GM12878 (cell line): ENCODE measurements around the gene GTSE1. TPM values are rescaled to one million over a fixed set of nuclear protein-coding genes. Genes with fewer than 3 reads are reported as not detected.

ENCODE experiments used
- ATAC-seq: fragments of 200-7000 bp; cut with Tn5 transposase; 3 replicates; pipeline ENCODE4 v1.9.1; 2020; ENCODE audit warnings: mild to moderate bottlenecking, moderate library complexity
- BruUV-seq: library from RNA; stranded (reverse); fragments of 400-500 nt; replicated peaks from 2 replicates; lab custom pipeline; 2021; lab: Mats Ljungman, UMichigan
- CTCF ChIA-PET: fragments of 300-600 bp; sonication (Branson Sonifier 250); formaldehyde crosslinking; extraction: SDS; loops from one replicate; lab custom pipeline; 2021; ENCODE audit warnings: inconsistent platforms; lab: Yijun Ruan, JAX
- POLR2A ChIA-PET: fragments of 350-600 bp; formaldehyde crosslinking; extraction: SDS; loops from one replicate; lab custom pipeline; 2021; ENCODE audit warnings: inconsistent platforms; lab: Charles Lee
- RAD21 ChIA-PET: fragments of 300-600 bp; sonication (Branson Sonifier 250); formaldehyde crosslinking; loops from one replicate; lab custom pipeline; 2023; ENCODE audit warnings: antibody characterized with exemption; ENCODE audit not compliant: unreplicated experiment; lab: Charles Lee
- SMC1A ChIA-PET: fragments of 300-600 bp; sonication (Branson Sonifier 250); formaldehyde crosslinking; loops from one replicate; lab custom pipeline; 2023; ENCODE audit not compliant: unreplicated experiment, uncharacterized antibody; lab: Charles Lee
- DNase-seq: peaks from one replicate; pipeline ENCODE4 v3.0.0-alpha.2; 2011; ENCODE audit warnings: low read depth, low spot score
- FAIRE-seq: peaks from 3 replicates; lab custom pipeline; 2011; peaks lifted over from hg19 to GRCh38; lab: Jason Lieb, UNC
- H2AFZ ChIP-seq: 2 replicates; pipeline ENCODE4 v1.6.0; 2011; ENCODE audit warnings: low read depth, low read length, control low read depth; ENCODE audit not compliant: control insufficient read depth
- H3K27ac ChIP-seq: 2 replicates; pipeline ENCODE4 v1.5.1; 2011; ENCODE audit warnings: control low read depth; ENCODE audit not compliant: control insufficient read depth, insufficient read depth
- H3K27me3 ChIP-seq, 2 experiments: replicated peaks in 1 of 2; 2 replicates each; pipeline versions ENCODE4 v1.6.0 to v1.6.1; 2011; ENCODE audit warnings: low read length in 1 of 2; ENCODE audit not compliant: control insufficient read depth in 2 of 2, insufficient read depth in 2 of 2
- H3K36me3 ChIP-seq, 2 experiments: 2 replicates each; pipeline ENCODE4 v1.5.1; 2011; ENCODE audit warnings: low read length in 1 of 2; ENCODE audit not compliant: control insufficient read depth in 2 of 2, insufficient read depth in 2 of 2
- H3K4me1 ChIP-seq: 2 replicates; pipeline ENCODE4 v1.6.1; 2011; ENCODE audit warnings: mild to moderate bottlenecking, low read length, moderate library complexity, mixed read lengths; ENCODE audit not compliant: control insufficient read depth, insufficient read depth
- H3K4me2 ChIP-seq: 2 replicates; pipeline ENCODE4 v1.6.0; 2011; ENCODE audit warnings: control low read depth; ENCODE audit not compliant: control insufficient read depth, insufficient read depth
- H3K4me3 ChIP-seq: fragments of 200-600 bp; sonication (generic); 2 replicates; pipeline ENCODE4 v1.5.1; 2016
- H3K79me2 ChIP-seq: 2 replicates; pipeline ENCODE4 v1.6.0; 2011; ENCODE audit warnings: low read length; ENCODE audit not compliant: control insufficient read depth, insufficient read depth
- H3K9ac ChIP-seq: 2 replicates; pipeline ENCODE4 v1.8.0; 2011; ENCODE audit warnings: low read length, control low read depth, mixed read lengths; ENCODE audit not compliant: control insufficient read depth, insufficient read depth
- H3K9me3 ChIP-seq: replicated peaks from 3 replicates; pipeline ENCODE4 v1.5.1; 2011; ENCODE audit warnings: mild to moderate bottlenecking, low read length; ENCODE audit not compliant: control insufficient read depth, insufficient read depth
- H4K20me1 ChIP-seq: 2 replicates; pipeline ENCODE4 v1.6.0; 2011; ENCODE audit not compliant: control insufficient read depth, insufficient read depth
- CEBPZ ChIP-seq: fragments of 150-350 bp; IDR thresholded peaks from 2 replicates; pipeline ENCODE4 v1.6.1; 2016; ENCODE audit warnings: low read depth, low read length
- CREB1 ChIP-seq: IDR thresholded peaks from 2 replicates; pipeline ENCODE4 v1.6.1; 2012; ENCODE audit warnings: low read depth, mild to moderate bottlenecking, inconsistent platforms
- IRF3 ChIP-seq: fragments of 450-650 bp; IDR thresholded peaks from 2 replicates; pipeline ENCODE4 v1.6.1; 2014; ENCODE audit warnings: mild to moderate bottlenecking
- KLF5 ChIP-seq: fragments of 450-650 bp; IDR thresholded peaks from 2 replicates; pipeline ENCODE4 v1.6.1; 2014; ENCODE audit warnings: mild to moderate bottlenecking; ENCODE audit not compliant: partially characterized antibody
- PAX5 ChIP-seq: IDR thresholded peaks from 2 replicates; pipeline ENCODE4 v1.6.1; 2011; ENCODE audit warnings: low read depth, low read length, borderline replicate concordance
- RAD51 ChIP-seq: fragments of 450-650 bp; IDR thresholded peaks from 2 replicates; pipeline ENCODE4 v1.6.1; 2016; ENCODE audit warnings: moderate library complexity, mild to moderate bottlenecking, inconsistent platforms
- RBBP5 ChIP-seq: fragments of 200-600 bp; sonication (generic); conservative IDR thresholded peaks from 2 replicates; pipeline ENCODE4 v1.6.1; 2016
- SREBF1 ChIP-seq: IDR thresholded peaks from 2 replicates; pipeline ENCODE4 v1.6.1; 2012; ENCODE audit warnings: mild to moderate bottlenecking, low read length
- TCF7 ChIP-seq: IDR thresholded peaks from 2 replicates; pipeline ENCODE4 v1.6.1; 2014; ENCODE audit warnings: antibody characterized with exemption, borderline replicate concordance
- USF1 ChIP-seq: IDR thresholded peaks from 2 replicates; pipeline ENCODE4 v1.6.1; 2011; ENCODE audit warnings: borderline replicate concordance, low read depth, mild to moderate bottlenecking, moderate library complexity, mixed read lengths, low read length; ENCODE audit not compliant: insufficient read depth; ENCODE audit errors: extremely low read length
- WRNIP1 ChIP-seq: IDR thresholded peaks from 2 replicates; pipeline ENCODE4 v1.6.1; 2011; ENCODE audit warnings: low read depth, low read length, improper control_type of control experiment, borderline replicate concordance
- ZBED1 ChIP-seq: IDR thresholded peaks from 2 replicates; pipeline ENCODE4 v1.6.1; 2016; ENCODE audit warnings: borderline replicate concordance
- ZNF217 ChIP-seq: fragments of 450-650 bp; IDR thresholded peaks from 2 replicates; pipeline ENCODE4 v1.6.1; 2017; ENCODE audit warnings: antibody characterized with exemption, mild to moderate bottlenecking
- ZZZ3 ChIP-seq: IDR thresholded peaks from 2 replicates; pipeline ENCODE4 v1.6.1; 2011; ENCODE audit warnings: low read depth; ENCODE audit not compliant: control insufficient read depth, insufficient read length
- WGBS: methylation state at CpG from one replicate; pipeline ENCODE4 v1.1.6; 2016; ENCODE audit warnings: low lambda C conversion rate; ENCODE audit not compliant: insufficient replicate concordance, insufficient coverage; ENCODE audit errors: missing lambda C conversion rate; 5-methylcytosine and 5-hydroxymethylcytosine counted together
- in situ Hi-C: fragments of 300-500 bp; cut with MboI; formaldehyde crosslinking; loops from 9 replicates; pipeline ENCODE4 v1.14.3; 2018; ENCODE audit warnings: mixed read lengths
- intact Hi-C: fragments of 100-400 bp; cut with micrococcal nuclease; formaldehyde crosslinking; loops from one replicate; pipeline ENCODE4 v1.14.2; 2022; ENCODE audit not compliant: unreplicated experiment
- polyA plus RNA-seq, 11 experiments: library from polyadenylated mRNA; depleted of rRNA in 4 of 11; unstranded in 6 of 11; stranded (reverse) in 5 of 11; fragments of >200 nt; fragmentation: Nextera tagmentation in 4 of 11; fragmentation: Illumina TruSeq in 1 of 11; extraction: Ambion mirVana in 4 of 11; extraction: Trizol in 1 of 11; gene quantifications; 1 replicate in 1 of 11; 2 replicates in 10 of 11; pipeline versions ENCODE4 v1.2.1 to v1.2.3, GENCODE V29; 2011 to 2016; ENCODE audit warnings: inconsistent platforms in 2 of 11, missing spikeins in 2 of 11, low read depth in 1 of 11
- total RNA-seq, 4 experiments: library from RNA; depleted of rRNA in 3 of 4; stranded (reverse); fragments of >200 nt in 3 of 4; fragmentation: Illumina TruSeq in 1 of 4; extraction: Trizol in 1 of 4; gene quantifications; 2 replicates each; pipeline versions ENCODE4 v1.2.1 to v1.2.3, GENCODE V29; 2013 to 2021

Gene GTSE1
- total and polyA plus RNA-seq, 10 of the 15 experiments (the other 5 are each of a cell fraction or from before 2014, with no cell fraction given): 6.6 to 46.2 (median 32.3) TPM

- intact Hi-C loops: no loop called here
- DNase-seq (no peak), ATAC-seq (no peak), FAIRE-seq (no peak)
- no peak for TF ChIP-seq RBBP5
- no peak for TF ChIP-seq TCF7
- no peak for TF ChIP-seq ZNF217
- no peak for TF ChIP-seq KLF5
- no peak for TF ChIP-seq RAD51
- no peak for TF ChIP-seq CREB1
- no peak for TF ChIP-seq ZZZ3
- TF ChIP-seq IRF3: no peak
- TF ChIP-seq WRNIP1: no peak
- TF ChIP-seq PAX5: no peak
- no peak for TF ChIP-seq USF1
- TF ChIP-seq CEBPZ: no peak
- no peak for TF ChIP-seq ZBED1
- TF ChIP-seq SREBF1: no peak
- Histone ChIP-seq H3K4me1 (no peaks in the 10 kb centered on the region), H4K20me1 (no peaks in the 10 kb centered on the region), H3K4me3 (no peak overlapping the region), H3K9me3 (no peaks in the 10 kb centered on the region; the same call in 2 of the 3 replicates), H3K9ac (no peak overlapping the region), H3K27me3 (peaks cover 0 to 2% of the 10 kb centered on the region in 2 experiments; a peak in 2 of 4 replicates), H2AFZ (no peak overlapping the region), H3K36me3 (no peaks in the 10 kb centered on the region), H3K27ac (no peak overlapping the region), H3K79me2 (no peaks in the 10 kb centered on the region), H3K4me2 (no peak overlapping the region)
- 54% methylated on average over 8 of the region's 8 CpGs for WGBS
- SMC1A ChIA-PET: no interaction called here
- RAD21 ChIA-PET: no interaction called here
- POLR2A ChIA-PET: no interaction called here
- no TSS peak for BruUV-seq
- CTCF ChIA-PET: no interaction called here
- in situ Hi-C loops: no loop called here
Observed at GRCh38 chr22:46256358-46256958, 40.2 kb upstream of the GTSE1 start.
